PC-9 (cell line): ENCODE measurements around the gene DAB1.

Source experiments
- EZH2 ChIP-seq: fragments of 200-600 bp; sonication (generic); IDR thresholded peaks from 2 replicates; pipeline ENCODE4 v1.8.0; 2017; ENCODE audit warnings: antibody characterized with exemption, low read depth
- TF ChIP-seq, protein P1 (sequence below): fragments of 200-600 bp; sonication (generic); conservative IDR thresholded peaks from 2 replicates; pipeline ENCODE4 v1.6.1; 2017; ENCODE audit warnings: mixed run types, antibody characterized with exemption, mild to moderate bottlenecking, moderate library complexity

DNA sequence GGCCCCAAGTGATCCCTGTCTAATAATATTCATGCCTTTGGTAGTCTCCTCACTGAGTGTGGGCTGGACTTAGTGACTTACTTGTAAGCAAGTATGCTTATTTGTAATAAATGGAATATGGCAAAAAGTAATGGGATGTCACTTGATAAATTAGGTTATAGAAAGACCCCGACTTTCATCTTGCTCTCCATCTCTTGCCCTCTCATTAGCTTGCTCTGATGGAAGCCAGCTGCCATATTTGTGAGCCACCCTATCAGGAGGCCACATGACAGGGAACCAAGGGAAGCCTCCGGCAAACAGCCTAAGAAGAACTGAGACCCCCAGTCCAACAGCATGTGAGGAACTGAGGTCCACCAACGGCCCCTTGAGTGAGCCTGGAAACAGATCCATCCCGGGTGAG is 107.0 kb downstream of the DAB1 start:
- TF ChIP-seq, protein P1, sequence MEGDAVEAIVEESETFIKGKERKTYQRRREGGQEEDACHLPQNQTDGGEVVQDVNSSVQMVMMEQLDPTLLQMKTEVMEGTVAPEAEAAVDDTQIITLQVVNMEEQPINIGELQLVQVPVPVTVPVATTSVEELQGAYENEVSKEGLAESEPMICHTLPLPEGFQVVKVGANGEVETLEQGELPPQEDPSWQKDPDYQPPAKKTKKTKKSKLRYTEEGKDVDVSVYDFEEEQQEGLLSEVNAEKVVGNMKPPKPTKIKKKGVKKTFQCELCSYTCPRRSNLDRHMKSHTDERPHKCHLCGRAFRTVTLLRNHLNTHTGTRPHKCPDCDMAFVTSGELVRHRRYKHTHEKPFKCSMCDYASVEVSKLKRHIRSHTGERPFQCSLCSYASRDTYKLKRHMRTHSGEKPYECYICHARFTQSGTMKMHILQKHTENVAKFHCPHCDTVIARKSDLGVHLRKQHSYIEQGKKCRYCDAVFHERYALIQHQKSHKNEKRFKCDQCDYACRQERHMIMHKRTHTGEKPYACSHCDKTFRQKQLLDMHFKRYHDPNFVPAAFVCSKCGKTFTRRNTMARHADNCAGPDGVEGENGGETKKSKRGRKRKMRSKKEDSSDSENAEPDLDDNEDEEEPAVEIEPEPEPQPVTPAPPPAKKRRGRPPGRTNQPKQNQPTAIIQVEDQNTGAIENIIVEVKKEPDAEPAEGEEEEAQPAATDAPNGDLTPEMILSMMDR, result no peak
- TF ChIP-seq EZH2, result no peak
